GM12874 (cell line): Measurements from ENCODE around the gene TMEM44.

Experiments used
- CTCF ChIP-seq: IDR thresholded peaks from 2 replicates; pipeline ENCODE4 v1.5.1; 2011; ENCODE audit warnings: low read depth, mild to moderate bottlenecking, control low read depth, low read length, moderate library complexity; ENCODE audit not compliant: insufficient read depth

TMEM44 gene

GRCh38 chr3:194607592-194608389 is 25.4 kb downstream of the TMEM44 start:
- TF ChIP-seq CTCF, result no peak

- TF ChIP-seq CTCF, result no peak
These were observed 26.3 kb downstream of the TMEM44 start for GRCh38 chr3:194606941-194607340.

GRCh38 chr3:194606163-194606562 is 27.1 kb downstream of the TMEM44 start:
- TF ChIP-seq CTCF, result no peak

- TF ChIP-seq CTCF, result peak; percentile 19; the same call in 1 of the 2 replicates
These were observed 28.4 kb downstream of the TMEM44 start for GRCh38 chr3:194604837-194605236.

- TF ChIP-seq CTCF, result no peak
These were observed 29.1 kb downstream of the TMEM44 start for GRCh38 chr3:194604126-194604525.

GRCh38 chr3:194602669-194603171 is 30.5 kb downstream of the TMEM44 start:
- TF ChIP-seq CTCF, result no peak

- no peak for TF ChIP-seq CTCF
These were observed 34.3 kb downstream of the TMEM44 start for GRCh38 chr3:194598771-194599557.
